Fibroblast of mammary gland (primary cell): Measurements from ENCODE around the gene PPIF.

Experiments
- DNase-seq: peaks from one replicate; pipeline ENCODE4 v3.0.0-alpha.2; 2010; ENCODE audit warnings: low read depth
- H3K4me3 ChIP-seq: 2 replicates; pipeline ENCODE4 v1.5.1; 2011; ENCODE audit warnings: low read depth, mild to moderate bottlenecking, low read length, moderate library complexity; ENCODE audit not compliant: control insufficient read depth
- TF ChIP-seq, protein P1 (sequence below): conservative IDR thresholded peaks from 2 replicates; pipeline ENCODE4 v1.5.1; 2011; ENCODE audit warnings: low read depth, low read length, inconsistent platforms; ENCODE audit not compliant: control insufficient read depth, insufficient read depth

PPIF gene

DNA sequence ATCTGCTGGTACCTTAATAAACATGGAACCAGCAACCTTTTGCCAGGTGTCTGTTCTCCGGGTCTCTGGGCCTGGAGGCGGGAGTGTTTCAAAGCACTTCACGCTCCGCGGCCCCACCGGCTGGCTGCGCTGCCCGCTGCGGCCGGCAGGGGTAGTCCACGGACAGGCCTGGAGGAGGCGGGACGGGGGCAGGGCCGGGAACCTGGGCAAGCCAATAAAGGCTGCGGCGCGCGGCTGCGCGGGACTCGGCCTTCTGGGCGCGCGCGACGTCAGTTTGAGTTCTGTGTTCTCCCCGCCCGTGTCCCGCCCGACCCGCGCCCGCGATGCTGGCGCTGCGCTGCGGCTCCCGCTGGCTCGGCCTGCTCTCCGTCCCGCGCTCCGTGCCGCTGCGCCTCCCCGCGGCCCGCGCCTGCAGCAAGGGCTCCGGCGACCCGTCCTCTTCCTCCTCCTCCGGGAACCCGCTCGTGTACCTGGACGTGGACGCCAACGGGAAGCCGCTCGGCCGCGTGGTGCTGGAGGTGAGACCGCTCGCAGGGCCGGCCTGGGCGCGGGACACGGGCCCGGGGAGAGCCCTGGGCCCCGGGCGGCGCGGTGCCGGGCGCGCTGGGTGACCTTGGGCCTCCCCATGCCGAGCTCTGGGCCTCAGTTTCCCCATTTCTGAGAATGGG lies at the start of gene PPIF:
TSS of gene PPIF (plus strand) at position 244 of the 668 bp plus-strand sequence. CDS start at position 324, 80 bp downstream.
- peak within 1 kb of the TSS; percentile 75 for H3K4me3 ChIP-seq
- peak; percentile 87 for DNase-seq
- TF ChIP-seq, protein P1, sequence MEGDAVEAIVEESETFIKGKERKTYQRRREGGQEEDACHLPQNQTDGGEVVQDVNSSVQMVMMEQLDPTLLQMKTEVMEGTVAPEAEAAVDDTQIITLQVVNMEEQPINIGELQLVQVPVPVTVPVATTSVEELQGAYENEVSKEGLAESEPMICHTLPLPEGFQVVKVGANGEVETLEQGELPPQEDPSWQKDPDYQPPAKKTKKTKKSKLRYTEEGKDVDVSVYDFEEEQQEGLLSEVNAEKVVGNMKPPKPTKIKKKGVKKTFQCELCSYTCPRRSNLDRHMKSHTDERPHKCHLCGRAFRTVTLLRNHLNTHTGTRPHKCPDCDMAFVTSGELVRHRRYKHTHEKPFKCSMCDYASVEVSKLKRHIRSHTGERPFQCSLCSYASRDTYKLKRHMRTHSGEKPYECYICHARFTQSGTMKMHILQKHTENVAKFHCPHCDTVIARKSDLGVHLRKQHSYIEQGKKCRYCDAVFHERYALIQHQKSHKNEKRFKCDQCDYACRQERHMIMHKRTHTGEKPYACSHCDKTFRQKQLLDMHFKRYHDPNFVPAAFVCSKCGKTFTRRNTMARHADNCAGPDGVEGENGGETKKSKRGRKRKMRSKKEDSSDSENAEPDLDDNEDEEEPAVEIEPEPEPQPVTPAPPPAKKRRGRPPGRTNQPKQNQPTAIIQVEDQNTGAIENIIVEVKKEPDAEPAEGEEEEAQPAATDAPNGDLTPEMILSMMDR = peak; percentile 55

DNA sequence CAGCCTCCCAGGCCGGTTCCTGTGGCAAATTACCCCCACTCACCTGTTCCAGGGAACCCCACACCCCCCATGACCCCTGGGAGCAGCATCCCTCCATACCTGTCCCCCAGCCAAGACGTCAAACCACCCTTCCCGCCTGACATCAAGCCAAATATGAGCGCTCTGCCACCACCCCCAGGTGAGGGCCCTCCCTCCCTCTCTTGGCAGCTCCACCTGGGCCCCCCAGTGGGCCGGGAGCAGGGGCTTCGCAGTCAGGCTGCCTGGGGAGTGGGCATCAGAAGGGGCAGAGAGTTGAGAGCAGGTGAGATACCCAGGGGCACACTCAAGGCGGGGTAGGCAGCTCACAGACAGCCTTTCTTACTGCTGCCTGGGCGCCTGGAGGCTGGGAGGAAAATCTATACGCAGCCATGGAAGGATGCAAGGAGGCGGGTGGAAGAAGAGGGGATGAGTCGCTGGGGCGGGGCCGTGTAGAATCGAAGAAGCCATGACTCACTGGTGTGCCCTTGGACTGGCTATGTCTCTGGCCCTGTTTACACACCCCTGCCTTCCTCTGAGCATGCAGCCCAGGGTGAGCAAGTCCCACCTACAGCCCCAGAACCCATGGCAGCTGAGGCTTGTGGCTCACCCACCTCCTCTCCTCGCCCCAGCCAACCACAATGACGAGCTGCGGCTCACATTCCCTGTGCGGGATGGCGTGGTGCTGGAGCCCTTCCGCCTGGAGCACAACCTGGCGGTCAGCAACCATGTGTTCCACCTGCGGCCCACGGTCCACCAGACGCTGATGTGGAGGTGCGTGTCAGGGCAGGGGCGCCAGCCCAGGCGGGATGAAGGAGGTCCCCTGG lies 48.6 kb upstream of the PPIF start:
- no peak overlapping the region for H3K4me3 ChIP-seq
- TF ChIP-seq, protein P1 = no peak
- peak; percentile 98 for DNase-seq

DNA sequence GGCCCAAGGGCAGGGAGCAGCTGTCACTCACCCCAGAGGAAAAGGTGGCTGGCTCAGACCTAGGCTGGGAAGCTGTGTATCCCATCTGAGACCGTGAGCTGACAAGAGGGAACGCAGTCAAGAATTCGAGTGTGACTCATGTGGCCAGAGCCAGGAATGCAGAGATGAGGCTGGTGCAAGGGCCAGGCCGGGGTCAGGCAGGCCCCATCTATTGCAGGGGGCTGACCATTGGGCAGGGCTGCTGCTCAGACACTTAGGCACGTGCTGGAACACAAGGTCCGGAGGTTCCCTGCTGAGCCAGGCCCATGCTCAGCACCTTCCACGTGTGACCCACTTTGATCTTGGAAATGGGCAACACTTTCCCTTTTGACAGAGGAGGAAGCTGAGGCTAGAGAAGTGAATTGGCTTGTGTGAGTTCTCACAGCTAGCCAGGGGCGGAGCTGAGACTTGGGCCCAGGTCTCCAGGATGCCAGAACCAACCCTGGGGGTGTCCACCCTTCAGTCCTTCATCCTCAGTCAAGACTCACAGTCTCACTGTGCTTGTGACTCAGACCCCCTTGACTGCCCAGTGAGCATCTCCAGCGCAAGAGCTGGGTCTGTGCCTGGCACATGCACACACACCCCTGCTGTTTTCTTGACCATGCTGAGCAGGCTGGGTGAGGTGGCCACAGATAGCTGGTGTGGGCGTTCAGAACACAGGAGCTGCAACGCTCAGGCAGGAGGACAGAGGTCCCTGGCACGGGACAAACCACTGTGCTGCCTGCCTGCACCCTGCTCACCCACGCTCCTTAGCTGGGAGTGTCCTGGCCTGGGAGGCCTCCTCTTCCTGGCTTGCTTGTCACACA lies 47.6 kb upstream of the PPIF start:
- TF ChIP-seq, protein P1 = no peak
- DNase-seq = peak; percentile 93
- no peak overlapping the region for H3K4me3 ChIP-seq

DNA sequence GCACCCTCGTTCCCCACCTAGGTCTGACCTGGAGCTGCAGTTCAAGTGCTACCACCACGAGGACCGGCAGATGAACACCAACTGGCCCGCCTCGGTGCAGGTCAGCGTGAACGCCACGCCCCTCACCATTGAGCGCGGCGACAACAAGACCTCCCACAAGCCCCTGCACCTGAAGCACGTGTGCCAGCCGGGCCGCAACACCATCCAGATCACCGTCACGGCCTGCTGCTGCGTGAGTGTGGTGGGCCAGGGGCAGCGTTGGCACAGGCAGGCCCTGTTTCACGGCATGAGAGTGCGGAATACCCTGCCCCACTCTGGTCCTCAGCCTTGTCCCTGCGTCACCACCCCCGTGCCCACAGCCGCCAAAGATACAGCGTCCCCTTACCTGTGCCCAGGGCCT lies 46.6 kb upstream of the PPIF start:
- H3K4me3 ChIP-seq = no peak overlapping the region
- no peak for DNase-seq
- TF ChIP-seq, protein P1 = no peak

DNA sequence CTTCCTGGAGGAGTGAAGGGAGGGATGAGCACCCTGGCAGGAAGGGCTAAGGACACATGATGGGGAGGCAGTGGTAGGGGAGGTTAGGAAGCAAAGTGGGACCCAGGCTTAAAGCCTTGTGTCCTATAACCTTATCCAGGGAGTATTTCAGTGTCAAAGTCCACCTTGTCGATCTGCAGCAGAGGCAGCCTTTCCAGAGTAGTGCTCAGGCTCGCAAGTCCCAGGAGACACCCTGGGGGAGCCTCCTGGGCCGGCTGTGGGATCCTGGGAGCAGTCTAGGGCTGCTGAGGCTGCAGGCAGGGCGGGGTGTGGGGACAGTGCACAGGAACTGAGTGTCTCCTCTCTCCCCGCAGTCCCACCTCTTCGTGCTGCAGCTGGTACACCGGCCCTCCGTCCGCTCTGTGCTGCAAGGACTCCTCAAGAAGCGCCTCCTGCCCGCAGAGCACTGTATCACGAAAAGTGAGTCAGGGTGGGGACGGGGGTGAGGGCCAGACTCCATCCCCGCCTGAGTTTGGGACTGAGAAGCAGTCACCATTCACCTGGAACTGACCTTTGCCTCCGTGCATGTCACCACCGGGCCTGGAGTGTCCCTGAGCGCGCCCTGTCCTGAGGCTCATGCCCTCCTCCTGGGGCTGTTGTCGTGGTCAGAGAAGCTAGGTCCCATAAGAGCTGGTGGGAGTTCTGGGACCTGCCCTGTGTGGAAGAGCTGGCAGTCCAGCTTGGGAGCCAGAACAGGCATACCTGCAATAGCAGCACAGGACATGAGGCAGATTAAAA lies 45.3 kb upstream of the PPIF start:
- TF ChIP-seq, protein P1 = no peak
- DNase-seq = no peak
- H3K4me3 ChIP-seq = no peak overlapping the region
